GM18868 (cell line): ENCODE measurements around the gene SLC6A17.

Experiments
- ATAC-seq: cut with Tn5 transposase; IDR thresholded peaks from one replicate; pipeline ENCODE4 v1.9.1; 2021; ENCODE audit warnings: mild to moderate bottlenecking, moderate library complexity; ENCODE audit not compliant: unreplicated experiment

SLC6A17 gene

DNA sequence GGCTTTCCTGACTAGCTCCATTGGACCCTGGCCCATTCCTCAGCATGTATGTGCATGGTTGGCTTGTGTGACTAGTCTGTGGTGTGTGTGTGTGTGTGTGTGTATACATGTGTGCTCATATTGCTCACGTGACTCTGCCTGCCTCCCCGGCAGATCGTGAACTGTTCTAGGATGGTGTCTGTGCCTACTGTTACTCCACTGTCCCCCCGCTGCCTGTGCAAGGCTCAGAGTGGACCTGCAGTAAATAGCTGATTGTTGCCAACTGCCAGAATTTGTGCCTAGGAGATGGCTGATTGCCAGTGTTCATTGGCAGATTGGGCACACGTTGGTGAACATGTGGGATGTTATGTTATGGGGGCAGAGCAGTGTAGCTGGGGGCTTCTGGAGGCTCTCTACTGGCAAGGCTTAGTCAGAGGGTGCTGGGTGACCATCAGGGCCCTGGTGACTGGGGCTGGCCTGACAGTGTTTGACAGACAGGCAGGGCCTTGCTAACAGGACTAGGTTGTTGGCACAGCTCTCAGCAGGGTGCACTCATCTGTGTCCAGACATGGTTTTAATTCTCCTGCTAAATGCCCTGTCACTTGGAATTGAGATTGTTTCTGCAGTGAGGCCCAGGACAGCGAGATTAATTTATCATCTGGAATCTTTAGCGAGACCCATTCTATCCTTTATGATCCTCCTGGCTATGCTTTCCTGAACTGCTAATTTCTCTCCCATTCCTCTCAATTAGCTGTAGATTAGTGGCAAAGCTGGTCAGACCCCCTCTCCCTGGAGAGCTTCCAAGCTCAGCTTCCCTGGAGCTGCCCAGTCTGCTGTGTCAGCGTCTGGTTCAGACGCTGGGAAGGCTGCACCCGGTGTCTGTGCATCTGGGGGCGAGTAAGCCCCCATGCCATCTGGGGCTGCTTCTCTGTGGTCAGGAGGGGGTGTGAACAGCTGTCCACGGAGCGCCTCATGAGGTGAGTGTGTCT, 20.8 kb downstream of the SLC6A17 start:
- no peak for ATAC-seq

DNA sequence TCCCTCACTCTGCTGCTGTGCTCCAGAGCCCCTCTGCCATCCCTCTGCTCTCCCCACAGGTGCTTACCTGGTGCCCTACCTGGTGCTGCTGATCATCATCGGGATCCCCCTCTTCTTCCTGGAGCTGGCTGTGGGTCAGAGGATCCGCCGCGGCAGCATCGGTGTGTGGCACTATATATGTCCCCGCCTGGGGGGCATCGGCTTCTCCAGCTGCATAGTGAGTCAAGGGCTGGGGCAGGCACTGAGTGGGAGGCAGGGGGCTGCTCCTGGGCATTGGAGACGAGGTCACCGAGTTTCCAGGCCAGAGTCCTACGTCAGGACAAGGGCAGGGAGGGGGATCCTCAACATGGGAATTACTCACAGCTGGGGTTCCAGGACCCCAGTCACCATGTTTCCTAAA, 21.7 kb downstream of the SLC6A17 start:
- ATAC-seq: no peak

GRCh38 chr1:110173466-110174105, 23.3 kb downstream of the SLC6A17 start:
- no peak for ATAC-seq

DNA sequence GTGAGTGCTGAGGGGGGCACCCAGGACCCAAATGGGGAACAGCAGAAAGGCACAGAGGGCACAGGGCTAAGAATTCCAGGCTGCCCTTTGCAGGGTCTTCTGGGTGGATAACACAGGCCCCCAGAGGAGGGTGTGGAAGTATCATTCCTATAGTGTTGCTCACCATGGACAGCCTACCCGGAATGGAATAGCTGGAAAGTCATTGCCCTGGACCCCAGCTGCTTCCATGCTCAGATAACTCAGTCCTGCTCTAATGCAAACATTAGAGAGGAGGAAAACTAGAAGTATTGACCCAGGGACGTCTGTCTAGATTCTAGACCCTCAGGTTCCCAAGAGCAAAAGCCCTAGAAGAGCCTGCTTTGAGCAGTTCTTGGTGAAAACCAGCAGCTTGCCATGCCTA, 24.7 kb downstream of the SLC6A17 start:
- ATAC-seq: no peak

- no peak for ATAC-seq
Observed at GRCh38 chr1:110176299-110176956, 26.1 kb downstream of the SLC6A17 start.

DNA sequence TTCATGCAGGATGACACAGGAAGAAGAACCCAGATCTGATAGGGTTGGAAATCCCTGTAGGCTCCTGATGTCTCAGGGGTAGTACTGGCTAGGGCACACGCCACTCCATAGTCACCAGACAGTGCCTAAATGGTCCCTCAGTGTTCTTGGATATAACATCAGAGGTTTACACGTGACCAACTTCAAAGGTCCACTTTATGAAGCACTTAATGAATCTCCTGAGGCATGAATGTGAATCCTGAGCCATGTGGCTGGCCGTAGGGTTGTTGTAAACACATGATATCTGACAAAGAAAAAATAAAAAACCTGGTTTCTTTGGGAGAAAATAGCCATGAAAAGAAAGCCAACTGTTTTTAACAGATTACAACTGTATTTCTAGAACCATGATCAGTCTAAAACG, 27.5 kb downstream of the SLC6A17 start:
- ATAC-seq: no peak

- no peak for ATAC-seq
Observed at GRCh38 chr1:110183642-110184167, 33.4 kb downstream of the SLC6A17 start.

DNA sequence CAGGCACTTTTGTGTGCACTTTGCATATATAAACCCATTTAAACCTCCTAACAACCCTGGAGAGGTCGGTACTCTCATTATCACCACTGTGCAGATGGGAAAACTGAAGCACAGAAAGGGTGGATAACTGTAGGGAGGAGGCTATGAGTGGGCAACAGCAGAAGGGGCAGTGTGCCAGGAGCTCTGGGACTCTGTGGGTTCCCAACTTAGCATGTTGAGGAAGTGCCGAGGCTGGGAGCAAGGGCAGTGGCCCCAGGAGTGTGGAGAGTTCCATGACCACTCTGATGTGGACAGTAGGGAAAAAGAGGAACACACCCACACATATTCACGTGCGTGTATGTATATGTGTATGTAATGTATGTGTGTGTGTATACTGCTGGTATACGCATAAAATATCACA, 34.2 kb downstream of the SLC6A17 start:
- ATAC-seq: no peak

GRCh38 chr1:110185181-110185580, 34.9 kb downstream of the SLC6A17 start:
- ATAC-seq: no peak

GRCh38 chr1:110186558-110186957, 36.3 kb downstream of the SLC6A17 start:
- no peak for ATAC-seq

DNA sequence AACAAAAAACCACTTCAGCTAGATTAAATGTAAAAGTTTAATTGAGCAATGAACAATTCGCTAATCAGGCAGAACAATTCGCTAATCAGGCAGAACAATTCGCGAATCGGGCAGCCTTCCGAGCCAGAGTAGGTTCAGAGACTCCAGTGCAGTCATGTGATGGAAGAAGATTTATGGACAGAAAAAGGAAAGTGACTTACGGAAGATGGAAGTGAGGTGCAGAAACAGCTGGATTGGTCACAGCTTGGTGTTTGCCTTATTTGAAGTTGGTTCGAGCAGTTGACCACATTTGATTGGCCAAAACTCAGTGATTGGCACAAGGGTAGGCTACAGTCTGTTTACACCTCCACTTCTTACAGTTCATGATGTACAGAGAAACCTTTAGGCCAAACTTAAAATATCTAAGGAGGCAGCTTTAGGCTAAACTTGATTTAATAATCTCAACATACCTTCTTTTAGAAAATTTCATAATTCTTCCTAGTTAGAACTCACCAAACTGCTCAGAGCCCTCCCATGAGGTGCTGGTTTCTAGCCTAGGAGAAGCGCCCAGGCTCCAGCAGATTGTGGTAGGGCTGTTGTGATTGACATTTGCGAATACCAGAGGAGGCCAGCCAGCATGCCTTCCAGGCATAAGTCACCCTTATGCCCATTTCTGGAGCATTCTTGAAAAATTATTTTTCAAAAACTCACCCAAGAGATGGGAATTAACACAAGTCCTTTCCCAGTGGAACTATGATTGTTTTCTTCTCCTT, 37.0 kb downstream of the SLC6A17 start:
- ATAC-seq: no peak

GRCh38 chr1:110188035-110188618, 37.8 kb downstream of the SLC6A17 start:
- no peak for ATAC-seq

- ATAC-seq: no peak
Observed at GRCh38 chr1:110189181-110189580, 38.9 kb downstream of the SLC6A17 start.

GRCh38 chr1:110190282-110190929, 40.1 kb downstream of the SLC6A17 start:
- ATAC-seq: no peak

GRCh38 chr1:110192541-110192940, 42.2 kb downstream of the SLC6A17 start:
- ATAC-seq: no peak

- ATAC-seq: no peak
Observed at GRCh38 chr1:110195196-110195595, 44.9 kb downstream of the SLC6A17 start.

DNA sequence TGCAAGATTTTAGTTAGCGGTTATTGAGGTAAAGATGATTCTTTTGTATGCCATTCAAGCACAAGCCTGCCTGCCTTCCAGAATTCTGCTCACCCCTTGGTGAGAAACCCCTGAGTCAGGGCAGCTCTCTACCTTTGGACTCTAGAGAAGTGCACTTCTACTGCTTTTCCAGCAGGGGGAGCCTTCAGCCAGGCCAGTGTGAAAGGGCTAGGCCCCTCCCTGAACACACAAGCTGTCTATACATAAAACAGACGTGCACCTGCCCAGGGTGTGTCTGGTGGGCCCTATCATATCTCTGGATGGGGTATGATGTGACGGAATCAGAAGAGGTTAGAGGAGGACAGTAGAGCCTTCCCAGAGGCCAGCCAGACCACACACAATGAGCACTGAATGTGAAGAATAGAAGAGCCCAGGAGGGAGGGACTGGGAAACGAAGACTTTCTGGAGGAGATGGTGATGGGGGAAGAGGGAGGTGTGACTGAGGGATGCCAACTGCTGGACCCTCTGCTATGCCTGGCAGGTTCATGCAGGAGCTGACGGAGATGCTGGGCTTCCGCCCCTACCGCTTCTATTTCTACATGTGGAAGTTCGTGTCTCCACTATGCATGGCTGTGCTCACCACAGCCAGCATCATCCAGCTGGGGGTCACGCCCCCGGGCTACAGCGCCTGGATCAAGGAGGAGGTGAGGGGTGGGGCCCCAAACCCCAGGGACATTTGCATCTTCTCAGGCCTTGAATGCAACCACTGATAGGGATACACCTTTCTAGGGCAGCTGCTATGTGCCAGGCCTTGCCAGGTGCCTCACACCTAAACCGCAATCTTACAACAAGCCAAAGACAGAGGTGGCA, 46.8 kb downstream of the SLC6A17 start:
- ATAC-seq: peak; percentile 70

DNA sequence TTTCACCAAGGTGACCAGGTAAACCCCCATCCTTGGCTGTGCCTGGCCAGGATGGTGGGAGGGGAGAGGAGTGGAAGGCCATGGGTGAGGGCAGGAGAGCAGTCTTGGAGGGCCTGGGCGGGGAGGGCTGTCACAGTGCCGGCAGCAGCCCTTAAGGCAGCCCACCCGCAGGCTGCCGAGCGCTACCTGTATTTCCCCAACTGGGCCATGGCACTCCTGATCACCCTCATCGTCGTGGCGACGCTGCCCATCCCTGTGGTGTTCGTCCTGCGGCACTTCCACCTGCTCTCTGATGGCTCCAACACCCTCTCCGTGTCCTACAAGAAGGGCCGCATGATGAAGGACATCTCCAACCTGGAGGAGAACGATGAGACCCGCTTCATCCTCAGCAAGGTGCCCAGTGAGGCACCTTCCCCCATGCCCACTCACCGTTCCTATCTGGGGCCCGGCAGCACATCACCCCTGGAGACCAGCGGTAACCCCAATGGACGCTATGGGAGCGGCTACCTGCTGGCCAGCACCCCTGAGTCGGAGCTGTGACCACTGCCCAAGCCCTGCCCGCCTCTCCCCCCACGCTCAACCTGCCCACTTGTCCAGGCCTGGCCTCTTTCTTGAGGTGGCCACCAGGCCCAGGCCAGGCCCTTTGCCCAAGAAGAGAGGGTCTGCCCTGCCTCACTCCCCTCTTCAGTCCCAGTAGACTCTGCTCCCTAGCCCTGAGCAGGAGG, 47.8 kb downstream of the SLC6A17 start:
- no peak for ATAC-seq
